ENCODE measurements around the gene BRWD1. TPM values are rescaled to one million over a fixed set of nuclear protein-coding genes. Genes with fewer than 3 reads are reported as not detected.

The BRWD1 gene
- polyA plus RNA-seq, 3 donors: 12.1 to 16.8 (median 12.7) TPM

- peaks cover 22 to 36% of the 10 kb centered on the region in 2 donors for H3K4me1 ChIP-seq (ENCODE audit: control insufficient read depth in 1 of 2, insufficient read depth in 2 of 2, low read length in 2 of 2)
- Mint-ChIP-seq H3K36me3 (peaks cover 28 to 30% of the 10 kb centered on the region in 2 donors), H3K27me3 (ENCODE audit: low read depth in 3 of 3) (peaks cover 0 to 1% (median 0%) of the 10 kb centered on the region in 3 donors), H3K27ac (peak overlapping the region in 6 of 7 donors; percentile 13 to 74 (median 52)), H3K4me1 (peaks cover 33% of the 10 kb centered on the region), H3K4me3 (no peak overlapping the region), H3K9me3 (no peaks in the 10 kb centered on the region)
- H3K27ac ChIP-seq (ENCODE audit: low read depth in 1 of 2, low read length in 2 of 2): peak overlapping the region in 1 of 2 donors; percentile 53
- no peak for TF ChIP-seq CTCF (IDR thresholded peaks at IDR 0.05)
- no peaks in the 10 kb centered on the region for H3K9me3 ChIP-seq (replicated peaks in 1 of 2; ENCODE audit: control insufficient read depth in 1 of 2, insufficient read depth in 1 of 2, low read length in 2 of 2)
- H3K27me3 ChIP-seq (ENCODE audit: control insufficient read depth in 2 of 2, insufficient read depth in 2 of 2, low read length in 2 of 2): no peaks in the 10 kb centered on the region
- no peaks in the 10 kb centered on the region for H4K20me1 ChIP-seq (ENCODE audit: insufficient read depth, low read length)
- no peak overlapping the region for H3K9ac ChIP-seq (ENCODE audit: insufficient read depth, low read length, poor library complexity, severe bottlenecking)
- H3K4me2 ChIP-seq (replicated peaks; ENCODE audit: extremely low read depth, low read length, poor library complexity, severe bottlenecking): peak overlapping the region; percentile 10
- H3K4me3 ChIP-seq (replicated peaks in 1 of 3; ENCODE audit: low read depth in 2 of 3, low read length in 3 of 3): no peak overlapping the region
- peaks cover 16 to 26% of the 10 kb centered on the region in 2 donors for H3K36me3 ChIP-seq (replicated peaks in 1 of 2; ENCODE audit: control insufficient read depth in 1 of 2, insufficient read depth in 2 of 2, low read length in 2 of 2)
- H2AFZ ChIP-seq (ENCODE audit: insufficient read depth, low read depth, low read length, poor library complexity, severe bottlenecking): no peak overlapping the region
- WGBS (ENCODE audit: insufficient coverage): no CpG with 5 or more reads among the region's 3 CpGs
- peak in 1 of 3 donors; percentile 28 for DNase-seq
- H3K79me2 ChIP-seq (ENCODE audit: insufficient read depth, low read length): peaks cover 53% of the 10 kb centered on the region
- intact Hi-C loops (cut with micrococcal nuclease): loop anchor here (2.0 to 5.0 kb wide), 3 partner anchors 34 to 43 kb away; partner anchors contain the start of gene BRWD1 (in 1 of the 2)
These were observed 32.8 kb upstream of the BRWD1 start for GRCh38 chr21:39346206-39346605.

- peak overlapping the region in 1 of 2 donors; percentile 53 for H3K27ac ChIP-seq (ENCODE audit: low read depth in 1 of 2, low read length in 2 of 2)
- H4K20me1 ChIP-seq (ENCODE audit: insufficient read depth, low read length): no peaks in the 10 kb centered on the region
- Mint-ChIP-seq H3K4me3 (no peak overlapping the region), H3K4me1 (peaks cover 33% of the 10 kb centered on the region), H3K27me3 (ENCODE audit: low read depth in 3 of 3) (no peaks in the 10 kb centered on the region), H3K9me3 (no peaks in the 10 kb centered on the region), H3K27ac (peak overlapping the region in 4 of 7 donors; percentile 42 to 83 (median 62)), H3K36me3 (peaks cover 28 to 30% of the 10 kb centered on the region in 2 donors)
- H2AFZ ChIP-seq (ENCODE audit: insufficient read depth, low read depth, low read length, poor library complexity, severe bottlenecking): no peak overlapping the region
- no peak for TF ChIP-seq CTCF (IDR thresholded peaks at IDR 0.05)
- no peak overlapping the region for H3K9ac ChIP-seq (ENCODE audit: insufficient read depth, low read length, poor library complexity, severe bottlenecking)
- no peaks in the 10 kb centered on the region for H3K9me3 ChIP-seq (replicated peaks in 1 of 2; ENCODE audit: control insufficient read depth in 1 of 2, insufficient read depth in 1 of 2, low read length in 2 of 2)
- peaks cover 20 to 33% of the 10 kb centered on the region in 2 donors for H3K36me3 ChIP-seq (replicated peaks in 1 of 2; ENCODE audit: control insufficient read depth in 1 of 2, insufficient read depth in 2 of 2, low read length in 2 of 2)
- 95% methylated on average over 6 of the region's 6 CpGs for WGBS (ENCODE audit: insufficient coverage)
- H3K4me1 ChIP-seq (ENCODE audit: control insufficient read depth in 1 of 2, insufficient read depth in 2 of 2, low read length in 2 of 2): peaks cover 22 to 36% of the 10 kb centered on the region in 2 donors
- no peak overlapping the region for H3K4me2 ChIP-seq (replicated peaks; ENCODE audit: extremely low read depth, low read length, poor library complexity, severe bottlenecking)
- intact Hi-C loops (cut with micrococcal nuclease): loop anchor here in 1 of 2 donors (5.0 kb wide), 2 partner anchors 33 to 42 kb away; partner anchors contain the start of gene BRWD1
- H3K79me2 ChIP-seq (ENCODE audit: insufficient read depth, low read length): peaks cover 53% of the 10 kb centered on the region
- no peak for DNase-seq
- no peaks in the 10 kb centered on the region for H3K27me3 ChIP-seq (ENCODE audit: control insufficient read depth in 2 of 2, insufficient read depth in 2 of 2, low read length in 2 of 2)
- H3K4me3 ChIP-seq (replicated peaks in 1 of 3; ENCODE audit: low read depth in 2 of 3, low read length in 3 of 3): no peak overlapping the region
These were observed 32.0 kb upstream of the BRWD1 start for GRCh38 chr21:39345440-39345839.

Data from CD14-positive monocyte (primary cell).